CD14-positive monocyte (primary cell): ENCODE data around the gene LNP1. TPM values are rescaled to one million over a fixed set of nuclear protein-coding genes. Genes with fewer than 3 reads are reported as not detected.
"Not testable (repeated sequence)": the region's sequence is repeated elsewhere in the genome, so short reads cannot be mapped to it uniquely, and the experiment has no call there.

Source experiments
- DNase-seq, 3 donors: peaks; one replicate each; pipeline ENCODE4 v3.0.0-alpha.2; 2011 to 2022
- H2AFZ ChIP-seq: 2 replicates; pipeline ENCODE4 v1.6.0; 2012; ENCODE audit warnings: mild to moderate bottlenecking, low read depth, low read length, inconsistent platforms; ENCODE audit not compliant: insufficient read depth, poor library complexity, severe bottlenecking
- H3K27ac ChIP-seq, 2 donors: 1 replicate in 1 of 2; 2 replicates in 1 of 2; pipeline ENCODE4 v1.5.1; 2012 to 2013; ENCODE audit warnings: low read length in 2 of 2, control low read depth in 1 of 2, inconsistent platforms in 1 of 2, low read depth in 1 of 2, mild to moderate bottlenecking in 1 of 2
- H3K27me3 ChIP-seq, 2 donors: one replicate each; pipeline versions ENCODE4 v1.6.0 to v1.6.1; 2011 to 2013; ENCODE audit warnings: low read length in 2 of 2; ENCODE audit not compliant: control insufficient read depth in 2 of 2, insufficient read depth in 2 of 2
- H3K36me3 ChIP-seq, 2 donors: replicated peaks in 1 of 2; 1 replicate in 1 of 2; 2 replicates in 1 of 2; pipeline versions ENCODE4 v1.5.1 to v1.6.1; 2012 to 2013; ENCODE audit warnings: low read length in 2 of 2, control low read depth in 1 of 2, inconsistent platforms in 1 of 2, mild to moderate bottlenecking in 1 of 2; ENCODE audit not compliant: insufficient read depth in 2 of 2, control insufficient read depth in 1 of 2
- H3K4me1 ChIP-seq, 2 donors: 1 replicate in 1 of 2; 2 replicates in 1 of 2; pipeline versions ENCODE4 v1.5.1 to v1.6.1; 2012 to 2013; ENCODE audit warnings: low read length in 2 of 2, control low read depth in 1 of 2, inconsistent platforms in 1 of 2, mild to moderate bottlenecking in 1 of 2, moderate library complexity in 1 of 2; ENCODE audit not compliant: insufficient read depth in 2 of 2, control insufficient read depth in 1 of 2
- H3K4me2 ChIP-seq: replicated peaks from 2 replicates; pipeline ENCODE3; 2012; ENCODE audit warnings: low read length, moderate library complexity, mild to moderate bottlenecking; ENCODE audit not compliant: poor library complexity, severe bottlenecking; ENCODE audit errors: extremely low read depth
- H3K4me3 ChIP-seq, 3 experiments: fragments of 200-600 bp in 1 of 3; sonication (generic) in 1 of 3; replicated peaks in 1 of 3; 1 replicate in 2 of 3; 2 replicates in 1 of 3; pipeline ENCODE4 v1.5.1; 2011 to 2013; ENCODE audit warnings: low read length in 3 of 3, mild to moderate bottlenecking in 3 of 3, control low read depth in 2 of 3, low read depth in 2 of 3, inconsistent platforms in 1 of 3, moderate library complexity in 1 of 3
- H3K79me2 ChIP-seq: 2 replicates; pipeline ENCODE4 v1.6.0; 2012; ENCODE audit warnings: mild to moderate bottlenecking, control low read depth, inconsistent platforms, low read length, moderate library complexity; ENCODE audit not compliant: insufficient read depth
- H3K9ac ChIP-seq: 2 replicates; pipeline ENCODE4 v1.6.0; 2017; ENCODE audit warnings: low read length, mild to moderate bottlenecking; ENCODE audit not compliant: insufficient read depth, poor library complexity, severe bottlenecking
- H3K9me3 ChIP-seq, 2 donors: replicated peaks in 1 of 2; 1 replicate in 1 of 2; 2 replicates in 1 of 2; pipeline versions ENCODE4 v1.5.1 to v1.6.1; 2012 to 2013; ENCODE audit warnings: low read length in 2 of 2, control low read depth in 1 of 2; ENCODE audit not compliant: control insufficient read depth in 1 of 2, insufficient read depth in 1 of 2
- H4K20me1 ChIP-seq: 2 replicates; pipeline ENCODE4 v1.6.0; 2012; ENCODE audit warnings: mild to moderate bottlenecking, low read length, control low read depth, moderate library complexity; ENCODE audit not compliant: insufficient read depth
- H3K27ac Mint-ChIP-seq, 7 donors: one replicate each; pipeline ENCODE4 v1.8.0; 2020; ENCODE audit warnings: mild to moderate bottlenecking in 7 of 7, mixed read lengths in 7 of 7, moderate library complexity in 6 of 7, inconsistent platforms in 2 of 7
- H3K27me3 Mint-ChIP-seq, 3 donors: one replicate each; pipeline ENCODE4 v1.8.0; 2021 to 2022; ENCODE audit warnings: low read depth in 3 of 3, mild to moderate bottlenecking in 3 of 3, mixed read lengths in 3 of 3, moderate library complexity in 3 of 3, inconsistent platforms in 1 of 3
- H3K36me3 Mint-ChIP-seq, 2 donors: one replicate each; pipeline ENCODE4 v1.8.0; 2020; ENCODE audit warnings: mixed read lengths in 2 of 2, inconsistent platforms in 1 of 2, mild to moderate bottlenecking in 1 of 2
- H3K4me1 Mint-ChIP-seq: one replicate; pipeline ENCODE4 v1.8.0; 2020; ENCODE audit warnings: mild to moderate bottlenecking, mixed read lengths
- H3K4me3 Mint-ChIP-seq, 2 donors: one replicate each; pipeline ENCODE4 v1.8.0; 2020; ENCODE audit warnings: mild to moderate bottlenecking in 2 of 2, mixed read lengths in 2 of 2, moderate library complexity in 1 of 2
- H3K9me3 Mint-ChIP-seq, 7 donors: one replicate each; pipeline ENCODE4 v1.8.0; 2020 to 2022; ENCODE audit warnings: mixed read lengths in 7 of 7, mild to moderate bottlenecking in 6 of 7, moderate library complexity in 6 of 7, inconsistent platforms in 2 of 7
- CTCF ChIP-seq: fragments of 200-600 bp; IDR thresholded peaks from one replicate; pipeline ENCODE4 v1.8.0; 2022; ENCODE audit warnings: antibody characterized with exemption, mild to moderate bottlenecking
- WGBS: methylation state at CpG from one replicate; pipeline ENCODE4 v1.1.5; 2013; ENCODE audit warnings: missing lambda C conversion rate; ENCODE audit not compliant: insufficient coverage; 5-methylcytosine and 5-hydroxymethylcytosine counted together
- intact Hi-C, 2 donors: fragments of 100-400 bp; cut with micrococcal nuclease; formaldehyde crosslinking; loops; one replicate each; pipeline versions ENCODE4 v1.15.0 to v1.15.1; 2023
- polyA plus RNA-seq, 3 donors: library from polyadenylated mRNA; depleted of rRNA in 1 of 3; unstranded in 2 of 3; stranded (reverse) in 1 of 3; fragments of 300-500 nt in 2 of 3; fragments of >200 nt in 1 of 3; fragmentation: Illumina TruSeq in 2 of 3; gene quantifications; 1 replicate in 2 of 3; 2 replicates in 1 of 3; pipeline ENCODE4 v1.2.3, GENCODE V29; 2012 to 2021

Gene LNP1
- polyA plus RNA-seq, 3 donors, result 0.07 to 0.26 (median 0.08) TPM

- H3K4me3 Mint-ChIP-seq, H3K79me2 ChIP-seq, H3K4me1 Mint-ChIP-seq, H4K20me1 ChIP-seq, H3K27me3 Mint-ChIP-seq, DNase-seq, H3K27ac ChIP-seq, H3K4me1 ChIP-seq, H3K27ac Mint-ChIP-seq, H3K36me3 Mint-ChIP-seq, H3K4me3 ChIP-seq, H3K27me3 ChIP-seq, intact Hi-C loops, H3K36me3 ChIP-seq, H3K9ac ChIP-seq, H2AFZ ChIP-seq, H3K4me2 ChIP-seq, H3K9me3 ChIP-seq, H3K9me3 Mint-ChIP-seq: not testable (repeated sequence)
- 96% methylated on average over 9 of the region's 25 CpGs for WGBS
Measured at GRCh38 chr3:100478521-100478920, 77.2 kb downstream of the LNP1 start.

- intact Hi-C loops, result no loop called here
- 94% methylated on average over 4 of the region's 5 CpGs for WGBS
- H3K79me2 ChIP-seq, result no peaks in the 10 kb centered on the region
- TF ChIP-seq CTCF, result no peak
- Mint-ChIP-seq H3K4me3 (no peak overlapping the region), H3K36me3 (no peaks in the 10 kb centered on the region), H3K4me1 (no peaks in the 10 kb centered on the region), H3K27me3 (peaks cover 0 to 7% (median 7%) of the 10 kb centered on the region in 3 donors), H3K27ac (no peak overlapping the region), H3K9me3 (peaks cover 0 to 5% (median 3%) of the 10 kb centered on the region in 7 donors)
- no peaks in the 10 kb centered on the region for H4K20me1 ChIP-seq
- no peaks in the 10 kb centered on the region for H3K36me3 ChIP-seq
- H2AFZ ChIP-seq, result no peak overlapping the region
- no peak overlapping the region for H3K27ac ChIP-seq
- no peak overlapping the region for H3K4me2 ChIP-seq
- no peaks in the 10 kb centered on the region for H3K9me3 ChIP-seq
- DNase-seq, result no peak
- no peak overlapping the region for H3K9ac ChIP-seq
- H3K4me1 ChIP-seq, result no peaks in the 10 kb centered on the region
- peaks cover 0 to 3% of the 10 kb centered on the region in 2 donors for H3K27me3 ChIP-seq
- no peak overlapping the region for H3K4me3 ChIP-seq
Measured at GRCh38 chr3:100480081-100480480, 78.7 kb downstream of the LNP1 start.
